IMR-90 (cell line): ENCODE results near the gene TAF6L. TPM values are rescaled to one million over a fixed set of nuclear protein-coding genes. Genes with fewer than 3 reads are reported as not detected.

Experiments used
- ATAC-seq: fragments of 200-7000 bp; cut with Tn5 transposase; 2 replicates; pipeline ENCODE4 v1.9.1; 2020; ENCODE audit warnings: low read depth, mild to moderate bottlenecking, moderate library complexity
- BruUV-seq: library from RNA; stranded (reverse); fragments of 400-500 nt; replicated peaks from 2 replicates; lab custom pipeline; 2021; lab: Mats Ljungman, UMichigan
- CTCF ChIA-PET: fragments of 300-600 bp; formaldehyde crosslinking; extraction: SDS; loops from one replicate; lab custom pipeline; 2021; ENCODE audit warnings: antibody characterized with exemption; lab: Yijun Ruan, JAX
- POLR2A ChIA-PET: fragments of 300-600 bp; sonication (Branson Sonifier 250); formaldehyde crosslinking; loops from one replicate; lab custom pipeline; 2022; ENCODE audit warnings: antibody characterized with exemption; ENCODE audit not compliant: unreplicated experiment; lab: Charles Lee
- DNase-seq: peaks from one replicate; pipeline ENCODE4 v3.0.0; 2013
- H2AFZ ChIP-seq: replicated peaks from 2 replicates; pipeline ENCODE3; 2013; ENCODE audit warnings: low read length, mild to moderate bottlenecking; ENCODE audit not compliant: poor library complexity
- H2AK5ac ChIP-seq: 2 replicates; pipeline ENCODE4 v1.6.1; 2013; ENCODE audit warnings: low read depth, low read length, inconsistent platforms
- H2AK9ac ChIP-seq: replicated peaks from 2 replicates; pipeline ENCODE3; 2013; ENCODE audit warnings: mild to moderate bottlenecking, low read depth, low read length, moderate library complexity; ENCODE audit not compliant: poor library complexity
- H2BK120ac ChIP-seq: 2 replicates; pipeline ENCODE4 v1.6.1; 2013; ENCODE audit warnings: low read depth, low read length, inconsistent platforms
- H2BK15ac ChIP-seq: 3 replicates; pipeline ENCODE4 v1.6.1; 2013; ENCODE audit warnings: low read depth, low read length, inconsistent platforms
- H2BK20ac ChIP-seq: 2 replicates; pipeline ENCODE4 v1.6.1; 2013; ENCODE audit warnings: low read depth, mild to moderate bottlenecking, inconsistent platforms, low read length, moderate library complexity
- H2BK5ac ChIP-seq: 2 replicates; pipeline ENCODE4 v1.6.1; 2013; ENCODE audit warnings: mild to moderate bottlenecking, low read depth, low read length, inconsistent platforms; ENCODE audit not compliant: poor library complexity, severe bottlenecking
- H3K14ac ChIP-seq: replicated peaks from 2 replicates; pipeline ENCODE4 v1.6.1; 2013; ENCODE audit warnings: low read depth, low read length, inconsistent platforms
- H3K18ac ChIP-seq: 2 replicates; pipeline ENCODE4 v1.6.1; 2013; ENCODE audit warnings: low read depth, low read length, control low read depth
- H3K23ac ChIP-seq: 2 replicates; pipeline ENCODE4 v1.6.1; 2013; ENCODE audit warnings: low read depth, low read length, inconsistent platforms
- H3K27ac ChIP-seq: 2 replicates; pipeline ENCODE4 v1.5.1; 2013; ENCODE audit warnings: mild to moderate bottlenecking, control low read depth, low read length; ENCODE audit not compliant: insufficient read depth
- H3K27me3 ChIP-seq: 2 replicates; pipeline ENCODE4 v1.6.1; 2013; ENCODE audit warnings: low read length; ENCODE audit not compliant: control insufficient read depth, insufficient read depth
- H3K36me3 ChIP-seq: 2 replicates; pipeline ENCODE4 v1.6.1; 2013; ENCODE audit warnings: low read length, mixed read lengths; ENCODE audit not compliant: control insufficient read depth, insufficient read depth
- H3K4ac ChIP-seq: 2 replicates; pipeline ENCODE4 v1.6.1; 2013; ENCODE audit warnings: low read depth, low read length, inconsistent platforms
- H3K4me1 ChIP-seq: 2 replicates; pipeline ENCODE4 v1.6.1; 2013; ENCODE audit warnings: low read length, mixed read lengths; ENCODE audit not compliant: control insufficient read depth, insufficient read depth
- H3K4me2 ChIP-seq: 2 replicates; pipeline ENCODE4 v1.6.1; 2013; ENCODE audit warnings: low read depth, mild to moderate bottlenecking, control low read depth, low read length, moderate library complexity
- H3K4me3 ChIP-seq: 2 replicates; pipeline ENCODE4 v1.5.1; 2013; ENCODE audit warnings: low read depth, mild to moderate bottlenecking, control low read depth, low read length, moderate library complexity; ENCODE audit not compliant: insufficient read depth
- H3K56ac ChIP-seq: 2 replicates; pipeline ENCODE4 v1.6.1; 2013; ENCODE audit warnings: low read length, inconsistent platforms; ENCODE audit not compliant: insufficient read depth; ENCODE audit errors: extremely low read depth
- H3K79me1 ChIP-seq, 2 experiments: 2 replicates each; pipeline ENCODE4 v1.6.1; 2013; ENCODE audit warnings: low read length in 2 of 2, inconsistent platforms in 1 of 2, low read depth in 1 of 2
- H3K9ac ChIP-seq: 2 replicates; pipeline ENCODE4 v1.6.1; 2013; ENCODE audit warnings: low read depth, low read length, control low read depth
- H3K9me1 ChIP-seq: 2 replicates; pipeline ENCODE4 v1.6.1; 2013; ENCODE audit warnings: low read length, inconsistent platforms; ENCODE audit not compliant: insufficient read depth
- H3K9me3 ChIP-seq: 2 replicates; pipeline ENCODE4 v1.6.1; 2013; ENCODE audit warnings: low read length; ENCODE audit not compliant: control insufficient read depth, insufficient read depth
- H4K20me1 ChIP-seq: 2 replicates; pipeline ENCODE4 v1.6.1; 2013; ENCODE audit warnings: low read length, inconsistent platforms; ENCODE audit not compliant: insufficient read depth
- H4K5ac ChIP-seq: 2 replicates; pipeline ENCODE4 v1.6.1; 2013; ENCODE audit warnings: mild to moderate bottlenecking, low read depth, low read length, control low read depth
- H4K8ac ChIP-seq, 2 experiments: 2 replicates each; pipeline ENCODE4 v1.6.1; 2013; ENCODE audit warnings: low read depth in 2 of 2, low read length in 2 of 2, control low read depth in 1 of 2, inconsistent platforms in 1 of 2
- H4K91ac ChIP-seq: 2 replicates; pipeline ENCODE4 v1.6.1; 2013; ENCODE audit warnings: low read depth, low read length, inconsistent platforms; ENCODE audit not compliant: insufficient read depth
- CEBPB ChIP-seq: IDR thresholded peaks from 2 replicates; pipeline ENCODE4 v1.6.1; 2012; ENCODE audit warnings: low read depth, low read length, improper control_type of control experiment
- CHD1 ChIP-seq: IDR thresholded peaks from 2 replicates; pipeline ENCODE4 v1.6.1; 2012; ENCODE audit warnings: low read depth, low read length, improper control_type of control experiment
- FOS ChIP-seq: fragments of 150-350 bp; IDR thresholded peaks from 2 replicates; pipeline ENCODE4 v1.6.1; 2016; ENCODE audit warnings: low read depth, low read length
- MAFK ChIP-seq: IDR thresholded peaks from 2 replicates; pipeline ENCODE4 v1.6.1; 2012; ENCODE audit warnings: low read depth, low read length, improper control_type of control experiment
- MAZ ChIP-seq: IDR thresholded peaks from 2 replicates; pipeline ENCODE4 v1.6.1; 2012; ENCODE audit warnings: low read depth, mild to moderate bottlenecking, low read length, improper control_type of control experiment, moderate library complexity, borderline replicate concordance
- MXI1 ChIP-seq: IDR thresholded peaks from 2 replicates; pipeline ENCODE4 v1.6.1; 2012; ENCODE audit warnings: low read depth, mild to moderate bottlenecking, low read length, moderate library complexity, borderline replicate concordance
- NFE2L2 ChIP-seq: fragments of 150-350 bp; IDR thresholded peaks from 2 replicates; pipeline ENCODE4 v1.6.1; 2016; ENCODE audit warnings: low read depth, mild to moderate bottlenecking, low read length
- RFX5 ChIP-seq: IDR thresholded peaks from 2 replicates; pipeline ENCODE4 v1.8.0; 2012; ENCODE audit warnings: low read depth, mild to moderate bottlenecking, low read length, moderate library complexity
- SMC3 ChIP-seq: fragments of 150-350 bp; IDR thresholded peaks from 2 replicates; pipeline ENCODE4 v1.6.1; 2016; ENCODE audit warnings: low read depth, mild to moderate bottlenecking, antibody characterized with exemption, low read length, moderate library complexity
- WGBS, 2 experiments: methylation state at CpG; one replicate each; pipeline versions ENCODE4 v1.1.5 to v1.1.7; 2013; ENCODE audit warnings: missing lambda C conversion rate in 2 of 2; ENCODE audit not compliant: insufficient read length in 1 of 2; ENCODE audit errors: extremely low coverage in 2 of 2; 5-methylcytosine and 5-hydroxymethylcytosine counted together
- dilution Hi-C: fragments of 300-500 bp; cut with HindIII; formaldehyde crosslinking; loops from one replicate; pipeline ENCODE4 v1.14.3; 2018; ENCODE audit warnings: low sequenced_read_pairs; ENCODE audit not compliant: unreplicated experiment
- in situ Hi-C: fragments of 300-500 bp; cut with MboI; formaldehyde crosslinking; loops from 3 replicates; pipeline ENCODE4 v1.14.3; 2019; ENCODE audit warnings: low sequenced_read_pairs, inconsistent platforms, mixed read lengths
- intact Hi-C: fragments of 100-400 bp; cut with micrococcal nuclease; formaldehyde crosslinking; loops from 2 replicates; pipeline ENCODE4 v1.10.0; 2022
- polyA plus RNA-seq, 3 experiments: library from polyadenylated mRNA; depleted of rRNA; stranded (reverse); fragments of >200 nt; gene quantifications; 2 replicates each; pipeline ENCODE4 v1.2.3, GENCODE V29; 2012; ENCODE audit warnings: low replicate concordance in 1 of 3
- total RNA-seq: library from RNA; depleted of rRNA; stranded (reverse); fragments of >200 nt; gene quantifications from 2 replicates; pipeline ENCODE4 v1.2.3, GENCODE V29; 2012

The TAF6L gene
- total and polyA plus RNA-seq, 2 of the 4 experiments (the other 2 are of a cell fraction): 9.5 to 13.5 TPM

GRCh38 chr11:62801071-62801470 lies 29.9 kb downstream of the TAF6L start:
- TF ChIP-seq MXI1 (no peak), SMC3 (no peak), NFE2L2 (no peak), FOS (no peak), RFX5 (no peak), CHD1 (no peak), CEBPB (no peak), MAFK (no peak), MAZ (no peak)
- no CpG with 5 or more reads among the region's 4 CpGs for WGBS, 2 experiments
- Histone ChIP-seq H2BK15ac (no peak overlapping the region), H4K5ac (no peak overlapping the region), H3K27me3 (no peaks in the 10 kb centered on the region), H3K23ac (no peak overlapping the region), H3K9me3 (no peaks in the 10 kb centered on the region), H2AFZ (no peak overlapping the region), H2BK5ac (no peak overlapping the region), H3K9me1 (peaks cover 11% of the 10 kb centered on the region), H3K18ac (no peak overlapping the region), H2BK120ac (no peak overlapping the region), H3K4me3 (no peak overlapping the region), H2BK20ac (no peak overlapping the region), H3K4ac (no peak overlapping the region), H3K4me1 (peaks cover 8% of the 10 kb centered on the region), H3K9ac (no peak overlapping the region), H4K8ac (no peak overlapping the region), H4K91ac (no peak overlapping the region), H4K20me1 (peaks cover 22% of the 10 kb centered on the region), H3K36me3 (peaks cover 60% of the 10 kb centered on the region), H3K79me1 (peaks cover 26 to 50% of the 10 kb centered on the region in 2 experiments), H3K14ac (no peak overlapping the region), H2AK9ac (no peak overlapping the region), H3K4me2 (no peak overlapping the region), H3K27ac (no peak overlapping the region), H2AK5ac (no peak overlapping the region), H3K56ac (no peak overlapping the region)
- BruUV-seq: no TSS peak
- ChIA-PET POLR2A (no interaction called here), CTCF (interaction anchor here (1.2 kb wide), 1 partner anchor 15 kb away, joined by 4 read pairs; no protein-coding TSS in a partner anchor)
- no peak for ATAC-seq
- in situ Hi-C loops: no loop called here
- DNase-seq: no peak
- dilution Hi-C loops: no loop called here
- intact Hi-C loops: no loop called here
